ENCODE data around the gene LMOD3. TPM values are rescaled to one million over a fixed set of nuclear protein-coding genes. Genes with fewer than 3 reads are reported as not detected.

The LMOD3 gene
- total RNA-seq, 2 donors from 2014 or later: 0.33 TPM; not detected in 1

GRCh38 chr3:69121513-69121912 is 882 bp downstream of the LMOD3 start:
- H3K4me3 ChIP-seq: no peak overlapping the region
- WGBS, 2 donors: 69 to 71% methylated on average over 6 of the region's 6 CpGs

GRCh38 chr3:69120879-69121464 is 1.4 kb downstream of the LMOD3 start:
- intact Hi-C loops (cut with DNase I): no loop called here
- TF ChIP-seq POLR2A (IDR thresholded peaks at IDR 0.05) (no peak), CTCF (IDR thresholded peaks at IDR 0.05) (peak; percentile 66 to 84 (median 78))
- DNase-seq (peak; percentile 77 to 84 (median 78)), ATAC-seq (no peak)
- H3K36me3 ChIP-seq (replicated peaks in 1 of 2; ENCODE audit: insufficient read depth in 1 of 2, low read depth in 2 of 2): no peaks in the 10 kb centered on the region
- H3K27ac ChIP-seq: no peak overlapping the region
- 0% methylated on average over 1 of the region's 1 CpG for WGBS, 2 donors
- no peaks in the 10 kb centered on the region for H3K9me3 ChIP-seq
- no peaks in the 10 kb centered on the region for H3K27me3 ChIP-seq
- H3K4me1 ChIP-seq: peaks cover 8% of the 10 kb centered on the region
- no peak overlapping the region for H3K4me3 ChIP-seq

More at GRCh38 chr3:69121513-69121912, 882 bp downstream of the LMOD3 start:
- Histone ChIP-seq H3K36me3 (replicated peaks in 1 of 2; ENCODE audit: insufficient read depth in 1 of 2, low read depth in 2 of 2) (no peaks in the 10 kb centered on the region), H3K4me1 (peaks cover 6% of the 10 kb centered on the region), H3K27ac (no peak overlapping the region), H3K27me3 (no peaks in the 10 kb centered on the region), H3K9me3 (no peaks in the 10 kb centered on the region)
- TF ChIP-seq CTCF (IDR thresholded peaks at IDR 0.05) (no peak), POLR2A (IDR thresholded peaks at IDR 0.05) (no peak)
- intact Hi-C loops (cut with DNase I): no loop called here
- ATAC-seq (no peak), DNase-seq (no peak)

- H3K36me3 ChIP-seq (replicated peaks in 1 of 2; ENCODE audit: insufficient read depth in 1 of 2, low read depth in 2 of 2): no peaks in the 10 kb centered on the region
- H3K4me1 ChIP-seq: peaks cover 12% of the 10 kb centered on the region
- 73 to 83% methylated on average over 5 of the region's 5 CpGs for WGBS, 2 donors
- intact Hi-C loops (cut with DNase I): no loop called here
- H3K4me3 ChIP-seq: no peak overlapping the region
- H3K27ac ChIP-seq: no peak overlapping the region
- no peak for TF ChIP-seq POLR2A (IDR thresholded peaks at IDR 0.05)
- DNase-seq: no peak
- H3K9me3 ChIP-seq: no peaks in the 10 kb centered on the region
- ATAC-seq: no peak
- H3K27me3 ChIP-seq: no peaks in the 10 kb centered on the region
These were observed 2.7 kb downstream of the LMOD3 start for GRCh38 chr3:69119681-69120080.

GRCh38 chr3:69119138-69119537 is 3.3 kb downstream of the LMOD3 start:
- TF ChIP-seq POLR2A (IDR thresholded peaks at IDR 0.05): no peak
- no peak for TF ChIP-seq CTCF (IDR thresholded peaks at IDR 0.05)
- Histone ChIP-seq H3K4me3 (no peak overlapping the region), H3K9me3 (no peaks in the 10 kb centered on the region), H3K27me3 (no peaks in the 10 kb centered on the region), H3K27ac (no peak overlapping the region), H3K4me1 (peaks cover 12% of the 10 kb centered on the region), H3K36me3 (replicated peaks in 1 of 2; ENCODE audit: insufficient read depth in 1 of 2, low read depth in 2 of 2) (no peaks in the 10 kb centered on the region)
- intact Hi-C loops (cut with DNase I): no loop called here
- no peak for DNase-seq
- ATAC-seq: no peak
- 85 to 91% methylated on average over 6 of the region's 6 CpGs for WGBS, 2 donors

GRCh38 chr3:69118555-69118954 is 3.8 kb downstream of the LMOD3 start:
- ATAC-seq (no peak), DNase-seq (no peak)
- intact Hi-C loops (cut with DNase I): no loop called here
- Histone ChIP-seq H3K27me3 (no peaks in the 10 kb centered on the region), H3K4me1 (peaks cover 12% of the 10 kb centered on the region), H3K9me3 (no peaks in the 10 kb centered on the region), H3K36me3 (replicated peaks in 1 of 2; ENCODE audit: insufficient read depth in 1 of 2, low read depth in 2 of 2) (no peaks in the 10 kb centered on the region), H3K27ac (peak overlapping the region in 1 of 4 donors; percentile 71), H3K4me3 (no peak overlapping the region)
- no peak for TF ChIP-seq POLR2A (IDR thresholded peaks at IDR 0.05)
- no peak for TF ChIP-seq CTCF (IDR thresholded peaks at IDR 0.05)
- WGBS, 2 donors: 87 to 88% methylated on average over 10 to 12 of the region's 12 CpGs
